Left ventricle myocardium inferior (tissue), 1 donor: ENCODE data around the gene TMEM132C. TPM values are rescaled to one million over a fixed set of nuclear protein-coding genes. Genes with fewer than 3 reads are reported as not detected.

ENCODE experiments used
- DNase-seq: peaks from one replicate; pipeline ENCODE4 v3.0.0-alpha.2; 2020
- H3K27ac ChIP-seq: fragments of 200-600 bp; replicated peaks from 2 replicates; pipeline ENCODE4 v1.8.0; 2021
- H3K27me3 ChIP-seq: fragments of 200-600 bp; 2 replicates; pipeline ENCODE4 v1.8.0; 2021; ENCODE audit warnings: low read depth
- H3K36me3 ChIP-seq: fragments of 200-600 bp; 2 replicates; pipeline ENCODE4 v1.8.0; 2021
- H3K4me1 ChIP-seq: fragments of 200-600 bp; 2 replicates; pipeline ENCODE4 v1.8.0; 2021
- H3K4me3 ChIP-seq: fragments of 200-600 bp; 2 replicates; pipeline ENCODE4 v1.8.0; 2021; ENCODE audit warnings: mild to moderate bottlenecking, moderate library complexity
- H3K9me3 ChIP-seq: fragments of 200-600 bp; replicated peaks from 2 replicates; pipeline ENCODE4 v1.8.0; 2021
- CTCF ChIP-seq: fragments of 200-600 bp; IDR thresholded peaks from 2 replicates; pipeline ENCODE4 v1.8.0; 2021; ENCODE audit warnings: antibody characterized with exemption, mild to moderate bottlenecking, borderline replicate concordance
- intact Hi-C: fragments of 100-400 bp; cut with micrococcal nuclease; formaldehyde crosslinking; loops from one replicate; pipeline ENCODE4 v1.11.0; 2022
- total RNA-seq: library from RNA; stranded (reverse); fragmentation: NEBNext Ultra II Directional; extraction: Animal tissue kit (Norgen Biotek cat#: 25700); gene quantifications from one replicate; pipeline ENCODE4 v1.2.1, GENCODE V29; 2021
- donor health status: DM: no; HTN: yes; CAD: no; lungs with severe emphysema.

The TMEM132C gene
- total RNA-seq, 1 donor from 2014 or later = 1.8 TPM

GRCh38 chr12:128578045-128578444 is 311.1 kb downstream of the TMEM132C start:
- intact Hi-C loops = no loop called here
- no peak for TF ChIP-seq CTCF
- H3K27me3 ChIP-seq = no peaks in the 10 kb centered on the region
- no peaks in the 10 kb centered on the region for H3K36me3 ChIP-seq
- no peak overlapping the region for H3K4me3 ChIP-seq
- DNase-seq = no peak
- no peaks in the 10 kb centered on the region for H3K4me1 ChIP-seq
- H3K27ac ChIP-seq = no peak overlapping the region
- peaks cover 16% of the 10 kb centered on the region for H3K9me3 ChIP-seq

- TF ChIP-seq CTCF = no peak
- intact Hi-C loops = no loop called here
Measured at GRCh38 chr12:128581321-128581761, 314.4 kb downstream of the TMEM132C start.

GRCh38 chr12:128583453-128583852 is 316.5 kb downstream of the TMEM132C start:
- no peak overlapping the region for H3K4me3 ChIP-seq
- H3K4me1 ChIP-seq = no peaks in the 10 kb centered on the region
- no peaks in the 10 kb centered on the region for H3K36me3 ChIP-seq
- intact Hi-C loops = no loop called here
- TF ChIP-seq CTCF = no peak
- no peaks in the 10 kb centered on the region for H3K27me3 ChIP-seq
- DNase-seq = no peak
- no peak overlapping the region for H3K27ac ChIP-seq
- peaks cover 16% of the 10 kb centered on the region for H3K9me3 ChIP-seq

More at GRCh38 chr12:128581321-128581761, 314.4 kb downstream of the TMEM132C start:
- no peaks in the 10 kb centered on the region for H3K27me3 ChIP-seq
- H3K4me1 ChIP-seq = no peaks in the 10 kb centered on the region
- no peaks in the 10 kb centered on the region for H3K36me3 ChIP-seq
- no peak for DNase-seq
- H3K27ac ChIP-seq = no peak overlapping the region
- no peak overlapping the region for H3K4me3 ChIP-seq
- H3K9me3 ChIP-seq = peaks cover 16% of the 10 kb centered on the region

GRCh38 chr12:128586451-128587029 is 319.6 kb downstream of the TMEM132C start:
- no peak for DNase-seq
- Histone ChIP-seq H3K27me3 (no peaks in the 10 kb centered on the region), H3K9me3 (peaks cover 15% of the 10 kb centered on the region), H3K36me3 (no peaks in the 10 kb centered on the region), H3K4me1 (no peaks in the 10 kb centered on the region), H3K27ac (no peak overlapping the region), H3K4me3 (no peak overlapping the region)
- intact Hi-C loops = no loop called here
- no peak for TF ChIP-seq CTCF

GRCh38 chr12:128587918-128588317 is 320.9 kb downstream of the TMEM132C start:
- DNase-seq = no peak
- Histone ChIP-seq H3K27me3 (peaks cover 2% of the 10 kb centered on the region), H3K9me3 (peaks cover under 1% of the 10 kb centered on the region), H3K36me3 (no peaks in the 10 kb centered on the region), H3K4me3 (no peak overlapping the region), H3K27ac (no peak overlapping the region), H3K4me1 (no peaks in the 10 kb centered on the region)
- no peak for TF ChIP-seq CTCF
- intact Hi-C loops = no loop called here
